H9 (cell line): ENCODE results near the gene MRPS14. TPM values are rescaled to one million over a fixed set of nuclear protein-coding genes. Genes with fewer than 3 reads are reported as not detected.
"Not testable (repeated sequence)": the region's sequence is repeated elsewhere in the genome, so short reads cannot be mapped to it uniquely, and the experiment has no call there.

Experiments
- DNase-seq: peaks from one replicate; pipeline ENCODE4 v3.0.0-alpha.2; 2017
- H2AFZ ChIP-seq: one replicate; pipeline ENCODE4 v1.6.1; 2013; ENCODE audit warnings: mild to moderate bottlenecking, low read length, control low read depth, moderate library complexity
- H2AK5ac ChIP-seq: 2 replicates; pipeline ENCODE4 v1.6.1; 2013; ENCODE audit warnings: low read length, control low read depth, mixed read lengths; ENCODE audit not compliant: insufficient read length
- H2BK120ac ChIP-seq: one replicate; pipeline ENCODE4 v1.6.1; 2013; ENCODE audit warnings: low read depth, mild to moderate bottlenecking, low read length, control low read depth, inconsistent platforms; ENCODE audit not compliant: poor library complexity, severe bottlenecking
- H2BK12ac ChIP-seq: 2 replicates; pipeline ENCODE4 v1.6.1; 2013; ENCODE audit warnings: low read length, control low read depth, mixed read lengths, low read depth; ENCODE audit not compliant: insufficient read length
- H2BK15ac ChIP-seq: 2 replicates; pipeline ENCODE4 v1.6.1; 2013; ENCODE audit warnings: low read depth, low read length, control low read depth
- H2BK20ac ChIP-seq: one replicate; pipeline ENCODE4 v1.6.1; 2013; ENCODE audit warnings: low read depth, mild to moderate bottlenecking, low read length, control low read depth, inconsistent platforms; ENCODE audit not compliant: poor library complexity, severe bottlenecking
- H2BK5ac ChIP-seq: 2 replicates; pipeline ENCODE4 v1.6.1; 2013; ENCODE audit warnings: low read length, control low read depth, mixed read lengths; ENCODE audit not compliant: insufficient read length
- H3K14ac ChIP-seq: 2 replicates; pipeline ENCODE4 v1.6.1; 2013; ENCODE audit warnings: low read length, control low read depth; ENCODE audit not compliant: insufficient read depth
- H3K18ac ChIP-seq: 2 replicates; pipeline ENCODE4 v1.6.1; 2013; ENCODE audit warnings: low read depth, mild to moderate bottlenecking, mixed read lengths, low read length, control low read depth; ENCODE audit not compliant: insufficient read length
- H3K23ac ChIP-seq: 2 replicates; pipeline ENCODE4 v1.6.1; 2013; ENCODE audit warnings: low read length, control low read depth, mixed read lengths, low read depth; ENCODE audit not compliant: insufficient read length
- H3K23me2 ChIP-seq: 2 replicates; pipeline ENCODE4 v1.6.1; 2013; ENCODE audit warnings: low read depth, mild to moderate bottlenecking, mixed read lengths, low read length, control low read depth; ENCODE audit not compliant: insufficient read length, poor library complexity, severe bottlenecking
- H3K27ac ChIP-seq: 2 replicates; pipeline ENCODE4 v1.5.1; 2013; ENCODE audit warnings: low read length, control low read depth, mixed read lengths, low read depth; ENCODE audit not compliant: insufficient read length
- H3K27me3 ChIP-seq: 2 replicates; pipeline ENCODE4 v1.6.1; 2013; ENCODE audit warnings: low read length, control low read depth, inconsistent platforms; ENCODE audit not compliant: insufficient read depth
- H3K4ac ChIP-seq: 2 replicates; pipeline ENCODE4 v1.6.1; 2013; ENCODE audit warnings: low read depth, mild to moderate bottlenecking, control low read depth, inconsistent platforms, low read length, moderate library complexity
- H3K4me1 ChIP-seq: 2 replicates; pipeline ENCODE4 v1.6.1; 2013; ENCODE audit warnings: low read length, control low read depth, inconsistent platforms; ENCODE audit not compliant: insufficient read depth
- H3K4me2 ChIP-seq: 2 replicates; pipeline ENCODE4 v1.6.1; 2013; ENCODE audit warnings: low read length, control low read depth, mixed read lengths; ENCODE audit not compliant: insufficient read length, insufficient read depth
- H3K56ac ChIP-seq: 2 replicates; pipeline ENCODE4 v1.6.1; 2013; ENCODE audit warnings: low read depth, mild to moderate bottlenecking, mixed read lengths, low read length, control low read depth; ENCODE audit not compliant: insufficient read length
- H3K79me1 ChIP-seq: 2 replicates; pipeline ENCODE4 v1.6.1; 2013; ENCODE audit warnings: low read depth, mild to moderate bottlenecking, moderate library complexity, low read length, control low read depth, inconsistent platforms; ENCODE audit not compliant: insufficient read depth, poor library complexity, severe bottlenecking
- H3K79me2 ChIP-seq: 2 replicates; pipeline ENCODE4 v1.6.1; 2013; ENCODE audit warnings: low read length, control low read depth, inconsistent platforms; ENCODE audit not compliant: insufficient read depth
- H3K9ac ChIP-seq: 2 replicates; pipeline ENCODE4 v1.6.1; 2013; ENCODE audit warnings: low read length, control low read depth, mixed read lengths; ENCODE audit not compliant: insufficient read length; ENCODE audit errors: extremely low read depth
- H3K9me3 ChIP-seq: one replicate; pipeline ENCODE4 v1.6.1; 2013; ENCODE audit warnings: low read depth, low read length, inconsistent platforms; ENCODE audit not compliant: control insufficient read depth
- H3T11ph ChIP-seq: one replicate; pipeline ENCODE4 v1.6.1; 2013; ENCODE audit warnings: mild to moderate bottlenecking, low read length, control low read depth, inconsistent platforms
- H4K20me1 ChIP-seq: one replicate; pipeline ENCODE4 v1.6.1; 2013; ENCODE audit not compliant: control insufficient read depth, insufficient read length, insufficient read depth
- H4K5ac ChIP-seq: 2 replicates; pipeline ENCODE4 v1.6.1; 2013; ENCODE audit warnings: low read depth, mild to moderate bottlenecking, mixed read lengths, low read length, control low read depth; ENCODE audit not compliant: insufficient read length
- H4K8ac ChIP-seq: replicated peaks from 2 replicates; pipeline ENCODE4 v1.6.1; 2013; ENCODE audit warnings: low read length, control low read depth, mixed read lengths, low read depth; ENCODE audit not compliant: insufficient read length
- H4K91ac ChIP-seq: 2 replicates; pipeline ENCODE4 v1.6.1; 2013; ENCODE audit warnings: low read depth, mild to moderate bottlenecking, moderate library complexity, mixed read lengths, low read length, control low read depth; ENCODE audit not compliant: insufficient read length
- H3K27ac Mint-ChIP-seq, 3 experiments: 2 replicates in 2 of 3; 3 replicates in 1 of 3; pipeline ENCODE4 v1.8.0; 2020 to 2021; ENCODE audit warnings: mixed read lengths in 3 of 3, mild to moderate bottlenecking in 1 of 3, moderate library complexity in 1 of 3
- H3K27me3 Mint-ChIP-seq: 2 replicates; pipeline ENCODE4 v1.8.0; 2021; ENCODE audit warnings: low read depth, mild to moderate bottlenecking, moderate library complexity, mixed read lengths
- H3K36me3 Mint-ChIP-seq, 3 experiments: 2 replicates in 2 of 3; 3 replicates in 1 of 3; pipeline ENCODE4 v1.8.0; 2020 to 2021; ENCODE audit warnings: low read depth in 3 of 3, mixed read lengths in 3 of 3; ENCODE audit not compliant: insufficient read depth in 1 of 3
- H3K4me1 Mint-ChIP-seq, 2 experiments: 2 replicates each; pipeline ENCODE4 v1.8.0; 2020; ENCODE audit warnings: mixed read lengths in 2 of 2
- H3K4me3 Mint-ChIP-seq, 2 experiments: 2 replicates in 1 of 2; 3 replicates in 1 of 2; pipeline ENCODE4 v1.8.0; 2020 to 2021; ENCODE audit warnings: mild to moderate bottlenecking in 2 of 2, mixed read lengths in 2 of 2, moderate library complexity in 1 of 2
- H3K9me3 Mint-ChIP-seq, 2 experiments: 2 replicates in 1 of 2; 3 replicates in 1 of 2; pipeline ENCODE4 v1.8.0; 2020; ENCODE audit warnings: mild to moderate bottlenecking in 2 of 2, mixed read lengths in 2 of 2, moderate library complexity in 1 of 2
- WGBS: extraction: QIAGEN DNeasy Blood & Tissue Kit; methylation state at CpG from one replicate; pipeline ENCODE4 v1.1.7; 2013; ENCODE audit warnings: missing lambda C conversion rate, low lambda C conversion rate, mixed read lengths; ENCODE audit not compliant: insufficient read length; ENCODE audit errors: extremely low coverage; 5-methylcytosine and 5-hydroxymethylcytosine counted together
- total RNA-seq: library from RNA; stranded (reverse); gene quantifications from 2 replicates; pipeline ENCODE4 v1.2.1, GENCODE V29; 2021
- TF ChIP-seq, protein P1 (sequence below): fragments of 200-600 bp; sonication (generic); conservative IDR thresholded peaks from 3 replicates; pipeline ENCODE4 v1.8.0; 2021; ENCODE audit warnings: antibody characterized with exemption, mild to moderate bottlenecking

Gene MRPS14
- total RNA-seq, 1 experiment from 2014 or later = 30.6 TPM

DNA sequence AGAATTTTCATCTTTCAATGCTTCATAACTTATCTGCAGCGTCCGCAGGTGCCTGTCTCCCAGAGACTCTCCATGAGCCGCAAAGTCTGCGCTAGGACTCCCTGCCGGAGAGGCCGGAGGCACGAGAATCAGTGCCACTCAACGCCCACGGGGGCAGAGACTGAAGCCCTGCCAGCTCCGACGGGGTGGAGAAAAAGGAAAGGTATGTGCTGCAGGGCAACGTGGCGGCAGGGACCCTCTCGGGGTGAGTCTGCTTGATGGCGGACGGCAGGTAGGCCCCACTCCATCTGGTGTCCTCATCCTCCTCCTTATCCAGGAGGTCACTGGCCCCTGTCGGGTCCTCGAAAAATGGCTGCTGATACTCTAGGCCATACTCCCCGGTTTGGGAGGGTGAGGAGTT is 21.9 kb upstream of the MRPS14 start:
- H3T11ph ChIP-seq = no peak overlapping the region
- no peak overlapping the region for H3K4me3 Mint-ChIP-seq
- H3K27me3 Mint-ChIP-seq = peaks cover 2% of the 10 kb centered on the region; the same call in 1 of the 2 replicates
- H3K4me2 ChIP-seq = no peak overlapping the region
- no peaks in the 10 kb centered on the region for H3K9me3 Mint-ChIP-seq
- no peak overlapping the region for H3K27ac ChIP-seq
- no peak overlapping the region for H3K27ac Mint-ChIP-seq
- DNase-seq = no peak
- no peak overlapping the region for H4K91ac ChIP-seq
- H3K23ac ChIP-seq = no peak overlapping the region
- H2BK5ac ChIP-seq = no peak overlapping the region
- H3K4me1 Mint-ChIP-seq = peaks cover 6 to 8% of the 10 kb centered on the region in 2 experiments; a peak in 2 of 4 replicates
- H2BK15ac ChIP-seq = no peak overlapping the region
- H2BK20ac ChIP-seq = no peak overlapping the region
- no peaks in the 10 kb centered on the region for H3K79me2 ChIP-seq
- H3K36me3 Mint-ChIP-seq = no peaks in the 10 kb centered on the region
- H4K8ac ChIP-seq = no peak overlapping the region
- no peak overlapping the region for H3K9ac ChIP-seq
- H4K5ac ChIP-seq = no peak overlapping the region
- no peaks in the 10 kb centered on the region for H3K79me1 ChIP-seq
- no peak overlapping the region for H2AK5ac ChIP-seq
- WGBS = no CpG with 5 or more reads among the region's 19 CpGs
- H2AFZ ChIP-seq = no peak overlapping the region
- no peak overlapping the region for H3K14ac ChIP-seq
- H2BK120ac ChIP-seq = no peak overlapping the region
- H2BK12ac ChIP-seq = no peak overlapping the region
- no peaks in the 10 kb centered on the region for H3K4me1 ChIP-seq
- no peaks in the 10 kb centered on the region for H3K27me3 ChIP-seq
- H3K9me3 ChIP-seq = no peaks in the 10 kb centered on the region
- no peak overlapping the region for H3K4ac ChIP-seq
- no peak overlapping the region for H3K56ac ChIP-seq
- no peaks in the 10 kb centered on the region for H4K20me1 ChIP-seq
- no peak overlapping the region for H3K18ac ChIP-seq
- TF ChIP-seq, protein P1, sequence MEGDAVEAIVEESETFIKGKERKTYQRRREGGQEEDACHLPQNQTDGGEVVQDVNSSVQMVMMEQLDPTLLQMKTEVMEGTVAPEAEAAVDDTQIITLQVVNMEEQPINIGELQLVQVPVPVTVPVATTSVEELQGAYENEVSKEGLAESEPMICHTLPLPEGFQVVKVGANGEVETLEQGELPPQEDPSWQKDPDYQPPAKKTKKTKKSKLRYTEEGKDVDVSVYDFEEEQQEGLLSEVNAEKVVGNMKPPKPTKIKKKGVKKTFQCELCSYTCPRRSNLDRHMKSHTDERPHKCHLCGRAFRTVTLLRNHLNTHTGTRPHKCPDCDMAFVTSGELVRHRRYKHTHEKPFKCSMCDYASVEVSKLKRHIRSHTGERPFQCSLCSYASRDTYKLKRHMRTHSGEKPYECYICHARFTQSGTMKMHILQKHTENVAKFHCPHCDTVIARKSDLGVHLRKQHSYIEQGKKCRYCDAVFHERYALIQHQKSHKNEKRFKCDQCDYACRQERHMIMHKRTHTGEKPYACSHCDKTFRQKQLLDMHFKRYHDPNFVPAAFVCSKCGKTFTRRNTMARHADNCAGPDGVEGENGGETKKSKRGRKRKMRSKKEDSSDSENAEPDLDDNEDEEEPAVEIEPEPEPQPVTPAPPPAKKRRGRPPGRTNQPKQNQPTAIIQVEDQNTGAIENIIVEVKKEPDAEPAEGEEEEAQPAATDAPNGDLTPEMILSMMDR = no peak
- H3K23me2 ChIP-seq = no peaks in the 10 kb centered on the region

DNA sequence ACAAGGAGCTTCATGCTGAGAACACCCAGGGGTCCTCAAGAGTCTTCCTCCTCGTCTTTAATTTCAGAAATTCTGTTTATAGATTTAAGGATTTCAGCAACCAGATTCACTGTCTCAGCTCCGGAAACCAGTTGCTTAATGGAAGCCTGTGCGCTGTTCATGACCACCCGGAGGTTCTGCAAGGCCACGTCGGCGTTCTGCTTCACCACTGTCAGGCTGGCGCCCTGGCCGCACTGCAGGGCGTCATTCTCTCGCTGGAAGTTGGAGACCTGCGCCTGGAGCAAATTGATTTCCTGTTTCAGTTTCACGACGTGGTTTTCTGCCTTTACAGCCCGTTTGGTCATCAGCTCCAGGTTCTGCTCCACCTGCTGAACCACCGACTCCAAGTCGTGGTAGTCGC is 21.4 kb upstream of the MRPS14 start:
- H3K79me1 ChIP-seq, H2AFZ ChIP-seq, H2BK5ac ChIP-seq, H2BK20ac ChIP-seq, H3K23ac ChIP-seq, H3K27me3 Mint-ChIP-seq, DNase-seq, H3K79me2 ChIP-seq, H3K18ac ChIP-seq, H3K4ac ChIP-seq, H3T11ph ChIP-seq, H3K23me2 ChIP-seq, H3K36me3 Mint-ChIP-seq, H3K14ac ChIP-seq, H4K20me1 ChIP-seq, H4K8ac ChIP-seq, H2AK5ac ChIP-seq, H2BK15ac ChIP-seq, H2BK12ac ChIP-seq, H3K27me3 ChIP-seq, H3K9me3 Mint-ChIP-seq, H3K4me1 Mint-ChIP-seq, H2BK120ac ChIP-seq, H3K27ac ChIP-seq, H4K91ac ChIP-seq, H3K4me2 ChIP-seq, H3K9ac ChIP-seq, H3K4me1 ChIP-seq, H3K9me3 ChIP-seq, H3K56ac ChIP-seq, H3K4me3 Mint-ChIP-seq, H4K5ac ChIP-seq: not testable (repeated sequence)
- H3K27ac Mint-ChIP-seq = peak overlapping the region in 1 of 3 experiments; percentile 6; a peak in 1 of 7 replicates
- no CpG with 5 or more reads among the region's 18 CpGs for WGBS
